ENCODE measurements around the gene EXOC6B.

The EXOC6B gene

GRCh38 chr2:72830273-72830672 lies 4.4 kb upstream of the EXOC6B start:
- no peak for DNase-seq

GRCh38 chr2:72828840-72829507 lies 3.1 kb upstream of the EXOC6B start:
- no peak for DNase-seq

DNA sequence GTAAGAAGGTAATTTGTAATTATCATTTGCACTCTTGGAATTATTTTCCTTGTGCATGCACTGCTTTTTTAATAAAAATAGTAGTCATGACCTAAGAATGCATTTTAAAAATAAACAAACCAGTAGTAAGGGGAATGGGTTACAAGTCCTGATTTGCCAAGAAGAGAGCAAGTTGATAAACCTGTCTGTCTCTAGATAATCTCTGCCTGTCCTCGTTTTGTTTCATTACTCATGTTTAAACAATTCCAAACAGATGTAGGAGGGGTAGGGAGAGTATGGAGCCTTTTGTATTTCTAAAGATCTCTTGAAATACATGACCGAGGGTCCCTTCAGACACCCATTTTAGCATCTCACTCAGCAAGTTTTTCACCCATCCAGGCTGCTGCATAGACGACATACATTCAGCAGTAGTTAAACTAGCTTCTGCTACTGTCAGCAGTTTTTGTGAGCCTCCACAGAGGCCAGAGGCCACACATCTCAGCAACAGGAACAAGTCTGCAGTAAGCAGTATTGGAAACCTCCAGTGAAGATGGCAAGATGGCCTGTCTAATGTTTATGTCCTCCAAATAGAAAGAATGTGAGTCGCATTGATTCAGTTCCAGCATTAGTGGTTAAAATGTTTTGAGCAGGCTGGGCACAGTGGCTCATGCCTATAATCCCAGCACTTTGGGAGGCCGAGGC lies 2.3 kb upstream of the EXOC6B start:
- no peak for DNase-seq

DNA sequence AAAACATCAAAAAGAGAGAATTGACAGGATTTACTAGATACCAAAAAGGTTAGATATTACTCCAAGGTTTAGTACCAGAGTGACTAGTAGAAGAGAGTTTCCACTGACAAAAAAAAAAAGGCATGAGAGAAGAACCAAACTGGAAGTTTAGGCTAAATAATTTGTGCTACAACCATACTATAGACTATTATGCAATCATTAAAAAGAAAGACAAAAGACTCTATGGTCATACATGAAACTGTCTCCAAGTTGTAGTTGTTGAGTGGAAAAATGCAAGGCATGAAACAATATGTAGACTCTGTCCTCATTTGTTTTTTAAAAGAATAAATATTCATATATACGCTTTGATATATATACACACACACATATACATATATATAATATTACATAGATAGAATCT lies 1.7 kb upstream of the EXOC6B start:
- DNase-seq = no peak

DNA sequence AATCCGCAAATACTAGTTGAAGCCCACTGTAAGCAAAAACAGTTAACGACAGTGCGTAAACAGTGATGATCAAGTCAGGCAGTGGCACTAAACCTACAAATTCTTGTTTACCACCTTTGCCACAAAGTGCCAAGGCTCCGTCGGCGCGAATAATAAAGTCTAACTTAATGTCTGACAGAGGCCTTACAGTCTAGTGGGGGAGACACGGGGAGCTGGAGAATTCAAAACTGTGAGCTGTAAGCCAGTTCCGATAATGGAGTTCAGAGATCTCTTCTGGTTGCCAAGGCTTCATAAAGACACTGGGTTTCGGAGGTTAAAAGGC lies 284 bp upstream of the EXOC6B start:
- no peak for DNase-seq

DNA sequence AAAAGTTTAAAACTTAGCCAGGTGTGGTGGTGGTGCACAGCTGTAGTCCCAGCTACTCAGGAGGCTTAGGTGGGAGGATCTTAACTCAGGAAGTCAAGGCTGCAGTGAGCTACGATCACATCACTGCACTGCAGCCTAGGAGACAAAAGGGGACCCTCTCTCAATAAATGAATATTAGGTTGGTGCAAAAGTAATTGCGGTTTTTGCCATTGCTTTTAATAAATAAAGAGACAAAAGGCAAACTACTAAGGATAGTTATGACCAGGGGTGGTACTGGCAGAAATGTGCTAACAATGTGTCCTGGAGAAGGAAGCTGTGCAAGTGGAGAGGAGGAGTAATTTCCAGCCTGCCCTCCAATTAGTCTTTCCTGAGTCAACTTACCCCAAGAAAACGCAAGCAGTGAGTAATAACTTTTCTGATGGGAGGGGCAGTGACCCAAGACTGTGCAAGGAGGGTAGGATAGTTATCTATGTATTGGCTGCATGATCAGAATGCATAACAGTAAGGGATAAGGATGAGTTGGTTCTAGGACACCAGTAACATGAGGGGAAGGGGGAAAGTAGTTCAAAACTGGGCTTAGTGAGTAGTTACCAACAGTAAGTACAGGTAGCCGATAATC lies 1.5 kb downstream of the EXOC6B start:
- no peak for DNase-seq

GRCh38 chr2:72822794-72823193 lies 3.0 kb downstream of the EXOC6B start:
- DNase-seq = no peak

- no peak for DNase-seq
Observed at GRCh38 chr2:72821983-72822382, 3.9 kb downstream of the EXOC6B start.

- DNase-seq = no peak
Observed at GRCh38 chr2:72821118-72821517, 4.7 kb downstream of the EXOC6B start.

DNA sequence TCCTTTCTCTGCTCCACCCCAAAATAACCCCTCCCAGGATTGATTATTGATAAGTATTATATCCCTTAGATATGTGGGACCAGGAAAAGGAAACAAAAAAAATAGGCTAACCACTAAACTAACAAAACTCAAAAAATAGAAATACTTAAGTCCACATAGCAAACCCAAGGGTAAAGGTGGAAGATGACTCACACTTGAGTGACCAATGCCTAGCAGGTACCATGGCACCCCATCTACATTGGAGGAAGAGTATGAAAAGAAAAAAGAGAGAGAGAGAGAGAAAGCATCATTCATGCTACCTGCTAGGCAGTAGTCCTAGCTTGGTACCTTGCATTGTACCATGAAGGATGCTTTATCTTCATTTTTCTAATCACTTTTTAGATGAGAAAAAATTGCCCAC lies 6.3 kb downstream of the EXOC6B start:
- DNase-seq = no peak

- DNase-seq = no peak
Observed at GRCh38 chr2:72815655-72816278, 10.1 kb downstream of the EXOC6B start.

GRCh38 chr2:72813841-72814240 lies 12.0 kb downstream of the EXOC6B start:
- no peak for DNase-seq

- DNase-seq = no peak
Observed at GRCh38 chr2:72810165-72810564, 15.7 kb downstream of the EXOC6B start.

- DNase-seq = no peak
Observed at GRCh38 chr2:72809095-72809494, 16.7 kb downstream of the EXOC6B start.

GRCh38 chr2:72806280-72806945 lies 19.4 kb downstream of the EXOC6B start:
- DNase-seq = no peak

GRCh38 chr2:72803626-72804320 lies 22.1 kb downstream of the EXOC6B start:
- DNase-seq = no peak

DNA sequence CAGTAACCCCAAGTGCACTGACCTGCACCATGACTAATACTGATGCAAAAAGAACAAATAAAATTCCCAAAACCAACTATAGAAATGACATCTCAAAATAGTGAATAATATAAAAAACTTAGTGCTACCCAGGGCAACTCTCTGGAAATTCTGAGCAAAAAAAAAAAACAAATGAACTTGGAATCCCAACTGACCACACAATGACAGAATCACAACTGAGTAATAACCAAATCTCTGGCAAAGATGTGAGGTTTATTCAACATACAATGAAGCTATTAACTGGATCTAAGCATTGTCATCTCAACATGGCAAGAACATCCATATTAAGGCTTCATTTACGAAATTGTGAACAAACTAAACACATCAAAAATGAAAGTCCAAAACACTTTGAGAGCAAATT lies 22.7 kb downstream of the EXOC6B start:
- no peak for DNase-seq

DNA sequence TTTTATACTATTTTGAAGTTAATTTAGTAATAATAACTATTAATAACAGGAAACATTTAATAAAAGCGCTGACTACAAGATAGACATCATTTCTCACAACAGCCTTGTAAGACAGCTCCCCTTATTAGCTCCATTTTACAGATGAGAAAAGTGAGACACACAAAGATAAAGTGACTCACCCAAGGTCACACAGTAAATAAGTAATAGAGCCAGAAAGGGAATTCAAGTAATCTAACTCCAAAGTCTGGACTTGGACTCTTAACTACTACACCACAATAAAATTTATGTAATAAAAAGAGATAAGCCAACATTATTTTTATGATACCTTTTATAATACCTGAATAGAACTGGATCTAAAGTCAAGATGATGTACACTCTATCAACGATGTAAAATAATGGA lies 25.3 kb downstream of the EXOC6B start:
- no peak for DNase-seq

- DNase-seq = no peak
Observed at GRCh38 chr2:72797740-72798139, 28.1 kb downstream of the EXOC6B start.

DNA sequence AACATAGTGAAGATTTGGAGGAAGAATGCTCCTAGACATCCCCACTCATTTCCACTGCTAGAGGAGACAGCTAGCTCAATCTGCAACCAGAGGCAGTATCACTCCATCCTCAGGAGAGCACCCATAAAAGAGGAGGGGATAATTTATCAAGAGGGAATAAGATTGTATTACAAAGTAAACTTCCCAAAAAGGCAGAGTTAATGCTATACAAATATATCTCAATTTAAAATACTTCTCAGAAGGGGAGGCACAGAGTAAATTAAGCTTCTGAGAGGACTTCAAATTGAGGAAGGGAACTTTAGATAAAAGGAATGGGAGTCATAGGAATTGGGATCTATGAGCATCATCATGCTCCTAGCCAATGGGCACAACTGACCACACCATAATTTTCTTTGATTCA lies 29.1 kb downstream of the EXOC6B start:
- no peak for DNase-seq

DNA sequence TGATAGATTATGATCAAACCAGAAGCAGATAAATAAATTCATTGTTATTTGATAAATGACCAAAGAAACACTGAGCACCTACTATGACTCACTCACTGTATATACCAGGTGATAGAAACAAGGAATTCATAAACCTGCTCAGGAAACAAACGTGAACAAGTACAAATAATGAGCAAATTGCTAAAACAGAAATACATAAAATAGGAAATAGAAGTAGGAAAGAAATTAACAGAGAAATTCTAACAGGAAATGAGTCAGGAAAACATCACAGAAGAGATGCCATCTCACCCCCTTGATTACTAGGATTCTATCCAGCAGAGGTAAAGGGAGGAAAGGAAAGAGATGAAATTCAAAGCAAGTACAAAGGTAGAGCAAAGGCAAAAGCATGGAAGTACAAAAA lies 31.3 kb downstream of the EXOC6B start:
- DNase-seq = no peak
